SK-N-SH treated with all-trans-retinoic acid at 6 μM for 48 hours (cell line): Measurements from ENCODE around the gene BMF.

Source experiments
- ATAC-seq: fragments of 200-7000 bp; cut with Tn5 transposase; 3 replicates; pipeline ENCODE4 v1.9.1; 2020; ENCODE audit warnings: mild to moderate bottlenecking, moderate library complexity
- ARNTL ChIP-seq: fragments of 450-650 bp; formaldehyde crosslinking; IDR thresholded peaks from 2 replicates; pipeline ENCODE4 v1.5.0; 2020; ENCODE audit warnings: low read depth, mild to moderate bottlenecking, moderate library complexity, borderline replicate concordance
- BACH2 ChIP-seq: fragments of 250-450 bp; sonication (Bioruptor Pico); IDR thresholded peaks from 2 replicates; pipeline ENCODE4 v1.9.0; 2021; ENCODE audit warnings: mild to moderate bottlenecking, borderline replicate concordance
- CREB5 ChIP-seq: fragments of 250-450 bp; sonication (Bioruptor Pico); IDR thresholded peaks from 2 replicates; pipeline ENCODE4 v1.5.1; 2020; ENCODE audit warnings: low read depth, mild to moderate bottlenecking, moderate library complexity
- CSDC2 ChIP-seq: fragments of 250-450 bp; sonication (Bioruptor Pico); IDR thresholded peaks from 2 replicates; pipeline ENCODE4 v1.5.0; 2020; ENCODE audit warnings: mild to moderate bottlenecking, moderate library complexity
- ESRRG ChIP-seq: fragments of 250-450 bp; sonication (Bioruptor Pico); IDR thresholded peaks from 2 replicates; pipeline ENCODE4 v1.6.1; 2021; ENCODE audit warnings: mild to moderate bottlenecking
- GLIS3 ChIP-seq: fragments of 250-450 bp; sonication (Bioruptor Pico); IDR thresholded peaks from 2 replicates; pipeline ENCODE4 v1.5.0; 2020; ENCODE audit warnings: mild to moderate bottlenecking, moderate library complexity
- ISL1 ChIP-seq: fragments of 250-450 bp; sonication (Bioruptor Pico); IDR thresholded peaks from 2 replicates; pipeline ENCODE4 v2.1.2; 2022; ENCODE audit warnings: mild to moderate bottlenecking, moderate library complexity
- OSR1 ChIP-seq: fragments of 250-450 bp; sonication (Bioruptor Pico); IDR thresholded peaks from 2 replicates; pipeline ENCODE4 v1.8.0; 2022; ENCODE audit warnings: moderate library complexity, mild to moderate bottlenecking, inconsistent platforms
- PATZ1 ChIP-seq: fragments of 250-450 bp; sonication (Bioruptor Pico); IDR thresholded peaks from 2 replicates; pipeline ENCODE4 v1.8.0; 2020; ENCODE audit warnings: mild to moderate bottlenecking, moderate library complexity, borderline replicate concordance
- POU6F1 ChIP-seq: fragments of 250-450 bp; sonication (Bioruptor Pico); IDR thresholded peaks from 2 replicates; pipeline ENCODE4 v1.8.0; 2021; ENCODE audit warnings: low read depth, mild to moderate bottlenecking, moderate library complexity, borderline replicate concordance
- RARB ChIP-seq: fragments of 250-450 bp; sonication (Bioruptor Pico); IDR thresholded peaks from 2 replicates; pipeline ENCODE4 v1.8.0; 2021; ENCODE audit warnings: mild to moderate bottlenecking, moderate library complexity
- TCF4 ChIP-seq: fragments of 250-450 bp; sonication (Bioruptor Pico); IDR thresholded peaks from 2 replicates; pipeline ENCODE4 v1.8.0; 2021; ENCODE audit warnings: mild to moderate bottlenecking, moderate library complexity, borderline replicate concordance
- TOX ChIP-seq: fragments of 250-450 bp; sonication (Bioruptor Pico); IDR thresholded peaks from 2 replicates; pipeline ENCODE4 v1.8.0; 2021; ENCODE audit warnings: mild to moderate bottlenecking, moderate library complexity, borderline replicate concordance
- TSHZ2 ChIP-seq: fragments of 250-450 bp; sonication (Bioruptor Pico); IDR thresholded peaks from 2 replicates; pipeline ENCODE4 v1.5.0; 2020; ENCODE audit warnings: mild to moderate bottlenecking, moderate library complexity
- ZC3H10 ChIP-seq: fragments of 250-450 bp; sonication (Bioruptor Pico); IDR thresholded peaks from 2 replicates; pipeline ENCODE4 v1.5.1; 2021; ENCODE audit warnings: mild to moderate bottlenecking, moderate library complexity
- ZFP30 ChIP-seq: fragments of 450-650 bp; formaldehyde crosslinking; IDR thresholded peaks from 2 replicates; pipeline ENCODE4 v1.5.0; 2022; ENCODE audit warnings: mild to moderate bottlenecking, moderate library complexity
- ZNF70 ChIP-seq: fragments of 450-650 bp; formaldehyde crosslinking; IDR thresholded peaks from 2 replicates; pipeline ENCODE4 v1.5.0; 2020; ENCODE audit warnings: mild to moderate bottlenecking, moderate library complexity
- ZNF8 ChIP-seq: fragments of 450-650 bp; formaldehyde crosslinking; IDR thresholded peaks from 2 replicates; pipeline ENCODE4 v1.5.0; 2020; ENCODE audit warnings: mild to moderate bottlenecking, moderate library complexity

BMF gene

GRCh38 chr15:40053831-40054604, 54.7 kb downstream of the BMF start:
- TF ChIP-seq OSR1 (CRISPR knock-in tag) (no peak), POU6F1 (no peak), RARB (CRISPR knock-in tag) (no peak), TOX (CRISPR knock-in tag) (no peak), GLIS3 (CRISPR knock-in tag) (no peak)
- TF ChIP-seq, all 23 proteins: peak for 0
- no peak for ATAC-seq

DNA sequence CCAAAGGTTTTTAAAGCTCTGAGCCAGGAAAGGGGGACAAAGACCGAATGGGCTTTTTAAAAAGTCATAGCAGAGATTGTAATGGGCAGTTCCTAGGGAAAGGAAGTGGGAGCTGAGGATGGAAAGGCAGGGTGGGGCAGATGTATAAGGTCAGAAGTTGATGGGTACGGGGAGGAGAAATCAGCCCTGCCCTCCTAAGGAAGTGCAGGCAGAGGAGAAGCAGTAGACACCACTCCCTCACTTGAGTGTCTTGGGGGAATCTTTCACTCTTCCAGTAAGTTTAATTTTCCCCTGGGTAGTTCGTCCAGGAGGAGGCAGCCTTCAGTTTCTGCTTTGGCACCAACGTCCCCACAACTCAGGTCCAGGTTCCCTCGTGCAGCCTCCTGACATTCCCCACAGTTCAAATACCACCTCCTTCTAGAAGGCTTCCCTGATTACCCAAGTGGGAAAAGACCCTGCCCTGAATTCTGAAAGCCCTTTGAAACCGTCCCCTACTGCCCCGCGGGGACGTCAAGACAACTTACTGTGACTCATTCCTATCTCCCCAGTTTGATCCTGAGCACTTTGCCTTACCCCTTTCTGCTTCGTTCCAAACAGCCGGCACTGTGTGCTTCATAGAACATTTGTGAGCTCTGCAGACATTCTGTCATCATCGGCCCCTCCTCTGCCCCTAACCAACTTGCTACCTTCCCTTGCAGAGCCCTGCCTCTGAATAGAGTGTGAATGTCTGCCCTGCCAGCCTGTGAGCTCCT, 55.4 kb downstream of the BMF start:
- no peak for TF ChIP-seq BACH2
- TF ChIP-seq ARNTL: no peak
- TF ChIP-seq ZC3H10: no peak
- no peak for TF ChIP-seq ZNF70 (CRISPR knock-in tag)
- no peak for TF ChIP-seq GLIS3 (CRISPR knock-in tag)
- TF ChIP-seq ISL1 (CRISPR knock-in tag): no peak
- no peak for TF ChIP-seq CSDC2 (CRISPR knock-in tag)
- no peak for TF ChIP-seq ZNF8 (CRISPR knock-in tag)
- no peak for TF ChIP-seq TCF4 (CRISPR knock-in tag)
- TF ChIP-seq, all 23 proteins: peak for 0
- ATAC-seq: no peak

GRCh38 chr15:40052604-40053003, 56.1 kb downstream of the BMF start:
- TF ChIP-seq OSR1 (CRISPR knock-in tag) (no peak), GLIS3 (CRISPR knock-in tag) (no peak), PATZ1 (CRISPR knock-in tag) (no peak), POU6F1 (no peak), ZNF70 (CRISPR knock-in tag) (no peak), BACH2 (no peak), RARB (CRISPR knock-in tag) (no peak), ARNTL (no peak)
- ATAC-seq: no peak

GRCh38 chr15:40051616-40052415, 56.9 kb downstream of the BMF start:
- TF ChIP-seq TSHZ2 (CRISPR knock-in tag) (no peak), PATZ1 (CRISPR knock-in tag) (no peak), OSR1 (CRISPR knock-in tag) (no peak), CREB5 (CRISPR knock-in tag) (no peak), ESRRG (CRISPR knock-in tag) (no peak), ZFP30 (no peak), GLIS3 (CRISPR knock-in tag) (no peak)
- TF ChIP-seq, all 23 proteins: peak for 0
- no peak for ATAC-seq
